Measurements from ENCODE around the gene ZG16B. TPM values are rescaled to one million over a fixed set of nuclear protein-coding genes. Genes with fewer than 3 reads are reported as not detected.

ZG16B gene
- polyA plus RNA-seq, 4 donors: 5.2 to 19.9 (median 15.0) TPM

DNA sequence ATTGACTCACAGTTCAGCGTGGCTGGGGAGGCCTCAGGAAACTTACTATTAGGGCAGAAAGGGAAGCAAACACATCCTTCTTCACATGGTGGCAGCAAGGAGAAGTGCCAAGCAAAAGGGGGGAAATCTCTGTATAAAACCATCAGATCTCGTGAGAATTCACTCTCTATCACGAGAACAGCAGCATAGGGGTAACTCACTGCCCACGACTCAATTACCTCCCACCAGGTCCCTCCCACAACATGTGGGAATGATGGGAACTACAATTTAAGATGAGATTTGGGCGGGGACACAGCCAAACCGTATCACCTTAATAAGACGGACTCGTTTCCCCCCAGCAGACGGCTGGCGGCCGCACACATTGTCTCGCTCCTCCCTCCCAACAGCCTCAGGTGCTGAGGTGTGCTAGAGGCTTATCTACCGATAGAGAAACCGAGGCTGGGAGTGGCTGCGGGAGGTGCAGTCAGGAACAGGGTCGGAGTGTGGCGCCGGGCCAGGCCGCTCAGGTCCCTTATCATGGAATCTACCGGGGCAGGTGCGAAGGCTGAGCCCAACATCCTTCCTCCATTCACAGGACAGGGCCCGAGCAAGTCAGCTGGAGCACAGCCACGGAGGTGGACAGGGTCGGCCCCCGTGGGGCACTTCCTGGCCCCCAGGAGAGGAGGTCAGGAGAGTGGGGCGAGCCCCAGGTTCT lies 4.9 kb upstream of the ZG16B start:
- peaks cover 0 to 8% (median 0%) of the 10 kb centered on the region in 3 donors for H3K4me1 ChIP-seq (ENCODE audit: control insufficient read depth in 3 of 3, insufficient read depth in 2 of 3, low read depth in 1 of 3, low read length in 2 of 3)
- H3K4me3 ChIP-seq (ENCODE audit: low read depth in 1 of 3, low read length in 3 of 3): no peak overlapping the region
- FAIRE-seq (no peak), DNase-seq (peak in 1 of 2 donors; percentile 51)
- H3K9me3 ChIP-seq (ENCODE audit: control insufficient read depth in 2 of 2, insufficient read depth in 1 of 2, low read depth in 1 of 2, low read length in 1 of 2): no peaks in the 10 kb centered on the region
- 33 to 67% (median 61%) methylated on average over 26 of the region's 26 CpGs for WGBS, 3 donors
- no peak overlapping the region for H3K27ac ChIP-seq (ENCODE audit: low read depth in 1 of 3, low read length in 2 of 3)
- no peaks in the 10 kb centered on the region for H3K36me3 ChIP-seq (ENCODE audit: control insufficient read depth in 3 of 3, insufficient read depth in 2 of 3, low read depth in 1 of 3, low read length in 3 of 3)
- H3K27me3 ChIP-seq (ENCODE audit: control insufficient read depth in 3 of 3, insufficient read depth in 3 of 3, low read length in 3 of 3): peaks cover 0 to 4% (median 0%) of the 10 kb centered on the region in 3 donors

- Histone ChIP-seq H3K27ac (ENCODE audit: low read depth in 1 of 3, low read length in 2 of 3) (no peak overlapping the region), H3K27me3 (ENCODE audit: control insufficient read depth in 3 of 3, insufficient read depth in 3 of 3, low read length in 3 of 3) (peaks cover 0 to 4% (median 0%) of the 10 kb centered on the region in 3 donors), H3K36me3 (ENCODE audit: control insufficient read depth in 3 of 3, insufficient read depth in 2 of 3, low read depth in 1 of 3, low read length in 3 of 3) (no peaks in the 10 kb centered on the region), H3K4me3 (ENCODE audit: low read depth in 1 of 3, low read length in 3 of 3) (no peak overlapping the region), H3K4me1 (ENCODE audit: control insufficient read depth in 3 of 3, insufficient read depth in 2 of 3, low read depth in 1 of 3, low read length in 2 of 3) (peaks cover 0 to 14% (median 0%) of the 10 kb centered on the region in 3 donors), H3K9me3 (ENCODE audit: control insufficient read depth in 2 of 2, insufficient read depth in 1 of 2, low read depth in 1 of 2, low read length in 1 of 2) (peaks cover 0 to 4% of the 10 kb centered on the region in 2 donors)
- 81 to 84% (median 81%) methylated on average over 11 of the region's 11 CpGs for WGBS, 3 donors
- no peak for FAIRE-seq
- DNase-seq: no peak
Measured at GRCh38 chr16:2825906-2826305, 4.2 kb upstream of the ZG16B start.

- 46 to 65% (median 49%) methylated on average over 19 of the region's 19 CpGs for WGBS, 3 donors
- H3K27ac ChIP-seq (ENCODE audit: low read depth in 1 of 3, low read length in 2 of 3): no peak overlapping the region
- H3K36me3 ChIP-seq (ENCODE audit: control insufficient read depth in 3 of 3, insufficient read depth in 2 of 3, low read depth in 1 of 3, low read length in 3 of 3): no peaks in the 10 kb centered on the region
- H3K4me1 ChIP-seq (ENCODE audit: control insufficient read depth in 3 of 3, insufficient read depth in 2 of 3, low read depth in 1 of 3, low read length in 2 of 3): peaks cover 0 to 14% (median 0%) of the 10 kb centered on the region in 3 donors
- H3K27me3 ChIP-seq (ENCODE audit: control insufficient read depth in 3 of 3, insufficient read depth in 3 of 3, low read length in 3 of 3): peaks cover 0 to 2% (median 0%) of the 10 kb centered on the region in 3 donors
- H3K4me3 ChIP-seq (ENCODE audit: low read depth in 1 of 3, low read length in 3 of 3): no peak overlapping the region
- FAIRE-seq (no peak), DNase-seq (no peak)
- peaks cover 0 to 8% of the 10 kb centered on the region in 2 donors for H3K9me3 ChIP-seq (ENCODE audit: control insufficient read depth in 2 of 2, insufficient read depth in 1 of 2, low read depth in 1 of 2, low read length in 1 of 2)
Measured at GRCh38 chr16:2826591-2827373, 3.3 kb upstream of the ZG16B start.

GRCh38 chr16:2827374-2827791 lies 2.7 kb upstream of the ZG16B start:
- DNase-seq (no peak), FAIRE-seq (no peak)
- WGBS, 3 donors: 73 to 76% (median 75%) methylated on average over 15 of the region's 15 CpGs

GRCh38 chr16:2827831-2828520 lies 2.1 kb upstream of the ZG16B start:
- Histone ChIP-seq H3K4me3 (ENCODE audit: low read depth in 1 of 3, low read length in 3 of 3) (no peak overlapping the region), H3K4me1 (ENCODE audit: control insufficient read depth in 3 of 3, insufficient read depth in 2 of 3, low read depth in 1 of 3, low read length in 2 of 3) (peaks cover 0 to 14% (median 0%) of the 10 kb centered on the region in 3 donors), H3K27ac (ENCODE audit: low read depth in 1 of 3, low read length in 2 of 3) (no peak overlapping the region), H3K27me3 (ENCODE audit: control insufficient read depth in 3 of 3, insufficient read depth in 3 of 3, low read length in 3 of 3) (peaks cover 0 to 2% (median 0%) of the 10 kb centered on the region in 3 donors), H3K9me3 (ENCODE audit: control insufficient read depth in 2 of 2, insufficient read depth in 1 of 2, low read depth in 1 of 2, low read length in 1 of 2) (peaks cover 0 to 8% of the 10 kb centered on the region in 2 donors), H3K36me3 (ENCODE audit: control insufficient read depth in 3 of 3, insufficient read depth in 2 of 3, low read depth in 1 of 3, low read length in 3 of 3) (no peaks in the 10 kb centered on the region)
- WGBS, 3 donors: 78 to 84% (median 82%) methylated on average over 13 to 14 of the region's 14 CpGs
- no peak for DNase-seq
- FAIRE-seq: no peak

More at GRCh38 chr16:2827374-2827791, 2.7 kb upstream of the ZG16B start:
- Histone ChIP-seq H3K4me3 (ENCODE audit: low read depth in 1 of 3, low read length in 3 of 3) (no peak overlapping the region), H3K4me1 (ENCODE audit: control insufficient read depth in 3 of 3, insufficient read depth in 2 of 3, low read depth in 1 of 3, low read length in 2 of 3) (peaks cover 0 to 14% (median 0%) of the 10 kb centered on the region in 3 donors), H3K9me3 (ENCODE audit: control insufficient read depth in 2 of 2, insufficient read depth in 1 of 2, low read depth in 1 of 2, low read length in 1 of 2) (peaks cover 0 to 8% of the 10 kb centered on the region in 2 donors), H3K36me3 (ENCODE audit: control insufficient read depth in 3 of 3, insufficient read depth in 2 of 3, low read depth in 1 of 3, low read length in 3 of 3) (no peaks in the 10 kb centered on the region), H3K27ac (ENCODE audit: low read depth in 1 of 3, low read length in 2 of 3) (no peak overlapping the region), H3K27me3 (ENCODE audit: control insufficient read depth in 3 of 3, insufficient read depth in 3 of 3, low read length in 3 of 3) (peaks cover 0 to 2% (median 0%) of the 10 kb centered on the region in 3 donors)

DNA sequence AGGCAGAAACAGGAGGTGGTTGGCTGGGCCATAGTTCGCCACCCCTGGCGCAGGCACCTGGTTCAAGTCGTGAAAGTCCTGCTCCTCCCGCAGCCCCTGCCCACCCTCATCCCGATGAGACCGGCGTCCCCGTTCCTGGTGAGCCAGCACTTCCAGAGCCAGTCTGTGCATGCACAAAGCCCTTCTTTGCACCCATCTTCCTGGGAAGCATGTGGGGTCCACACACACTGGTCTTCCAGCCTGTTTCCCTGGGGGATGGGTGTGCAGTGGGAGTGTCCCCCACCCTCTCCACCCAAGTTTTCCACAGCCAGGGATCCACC lies 1.6 kb upstream of the ZG16B start:
- no peak for DNase-seq
- H3K36me3 ChIP-seq (ENCODE audit: control insufficient read depth in 3 of 3, insufficient read depth in 2 of 3, low read depth in 1 of 3, low read length in 3 of 3): no peaks in the 10 kb centered on the region
- no peak for FAIRE-seq
- peaks cover 0 to 14% (median 0%) of the 10 kb centered on the region in 3 donors for H3K4me1 ChIP-seq (ENCODE audit: control insufficient read depth in 3 of 3, insufficient read depth in 2 of 3, low read depth in 1 of 3, low read length in 2 of 3)
- H3K27ac ChIP-seq (ENCODE audit: low read depth in 1 of 3, low read length in 2 of 3): no peak overlapping the region
- peaks cover 0 to 8% of the 10 kb centered on the region in 2 donors for H3K9me3 ChIP-seq (ENCODE audit: control insufficient read depth in 2 of 2, insufficient read depth in 1 of 2, low read depth in 1 of 2, low read length in 1 of 2)
- peaks cover 0 to 2% (median 0%) of the 10 kb centered on the region in 3 donors for H3K27me3 ChIP-seq (ENCODE audit: control insufficient read depth in 3 of 3, insufficient read depth in 3 of 3, low read length in 3 of 3)
- 82 to 90% (median 86%) methylated on average over 8 of the region's 8 CpGs for WGBS, 3 donors
- H3K4me3 ChIP-seq (ENCODE audit: low read depth in 1 of 3, low read length in 3 of 3): no peak overlapping the region

DNA sequence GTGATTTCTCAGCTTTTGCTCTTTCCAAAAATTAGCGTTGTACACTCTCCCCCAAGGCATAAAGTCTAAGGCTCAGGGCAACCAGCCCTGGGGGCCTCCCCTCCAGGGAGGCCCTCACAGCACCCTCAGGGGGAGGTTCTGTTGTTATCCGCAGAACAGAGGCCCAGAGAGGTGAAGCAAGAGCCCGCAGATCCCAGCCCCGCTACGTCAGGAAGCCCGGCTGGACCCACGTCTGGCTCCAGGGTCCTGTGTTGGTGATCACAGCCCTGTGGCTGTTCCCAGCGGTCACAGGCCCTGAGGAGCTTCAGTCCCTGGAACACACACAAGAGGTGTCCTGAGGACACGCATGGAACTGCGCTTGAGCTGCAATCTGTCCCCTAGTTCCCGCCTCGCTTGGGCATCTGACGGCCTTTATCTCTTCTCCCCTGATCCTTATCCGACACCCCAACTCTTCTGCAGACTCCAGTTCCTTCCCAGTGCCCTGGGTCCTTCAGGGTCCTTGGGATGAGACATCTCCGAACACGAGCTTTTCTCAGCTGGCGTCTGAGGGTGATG lies 1.1 kb upstream of the ZG16B start:
- FAIRE-seq (no peak), DNase-seq (no peak)
- 88 to 92% (median 90%) methylated on average over 17 of the region's 17 CpGs for WGBS, 3 donors
- H3K9me3 ChIP-seq (ENCODE audit: control insufficient read depth in 2 of 2, insufficient read depth in 1 of 2, low read depth in 1 of 2, low read length in 1 of 2): peaks cover 0 to 8% of the 10 kb centered on the region in 2 donors
- H3K4me3 ChIP-seq (ENCODE audit: low read depth in 1 of 3, low read length in 3 of 3): no peak overlapping the region
- no peak overlapping the region for H3K27ac ChIP-seq (ENCODE audit: low read depth in 1 of 3, low read length in 2 of 3)
- peaks cover 0 to 14% (median 0%) of the 10 kb centered on the region in 3 donors for H3K4me1 ChIP-seq (ENCODE audit: control insufficient read depth in 3 of 3, insufficient read depth in 2 of 3, low read depth in 1 of 3, low read length in 2 of 3)
- H3K27me3 ChIP-seq (ENCODE audit: control insufficient read depth in 3 of 3, insufficient read depth in 3 of 3, low read length in 3 of 3): peaks cover 0 to 2% (median 0%) of the 10 kb centered on the region in 3 donors
- H3K36me3 ChIP-seq (ENCODE audit: control insufficient read depth in 3 of 3, insufficient read depth in 2 of 3, low read depth in 1 of 3, low read length in 3 of 3): no peaks in the 10 kb centered on the region

DNA sequence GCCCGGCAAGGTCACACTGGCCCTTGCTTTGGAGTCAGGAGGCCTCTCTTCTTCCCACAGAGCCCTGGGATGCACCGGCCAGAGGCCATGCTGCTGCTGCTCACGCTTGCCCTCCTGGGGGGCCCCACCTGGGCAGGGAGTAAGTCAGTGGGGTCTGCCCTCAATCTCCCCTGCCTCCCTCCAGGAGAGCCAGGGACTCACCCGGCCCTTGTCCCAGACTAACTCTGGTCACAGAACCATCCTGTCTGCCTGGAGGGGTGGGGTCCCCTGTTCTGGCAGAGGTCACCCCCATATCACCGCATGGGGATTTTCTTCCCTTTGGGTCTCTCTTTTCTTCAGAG lies 222 bp downstream of the ZG16B start:
- H3K36me3 ChIP-seq (ENCODE audit: control insufficient read depth in 3 of 3, insufficient read depth in 2 of 3, low read depth in 1 of 3, low read length in 3 of 3): no peaks in the 10 kb centered on the region
- H3K9me3 ChIP-seq (ENCODE audit: control insufficient read depth in 2 of 2, insufficient read depth in 1 of 2, low read depth in 1 of 2, low read length in 1 of 2): peaks cover 0 to 8% of the 10 kb centered on the region in 2 donors
- 65 to 75% (median 70%) methylated on average over 5 of the region's 5 CpGs for WGBS, 3 donors
- FAIRE-seq: no peak
- no peak overlapping the region for H3K4me3 ChIP-seq (ENCODE audit: low read depth in 1 of 3, low read length in 3 of 3)
- H3K27me3 ChIP-seq (ENCODE audit: control insufficient read depth in 3 of 3, insufficient read depth in 3 of 3, low read length in 3 of 3): peaks cover 0 to 2% (median 0%) of the 10 kb centered on the region in 3 donors
- DNase-seq: no peak
- H3K27ac ChIP-seq (ENCODE audit: low read depth in 1 of 3, low read length in 2 of 3): no peak overlapping the region
- peaks cover 0 to 14% (median 0%) of the 10 kb centered on the region in 3 donors for H3K4me1 ChIP-seq (ENCODE audit: control insufficient read depth in 3 of 3, insufficient read depth in 2 of 3, low read depth in 1 of 3, low read length in 2 of 3)

Measured in small intestine (tissue), 7 donors.